ENCODE results near the gene SP3. TPM values are rescaled to one million over a fixed set of nuclear protein-coding genes. Genes with fewer than 3 reads are reported as not detected.

SP3 gene
- polyA plus RNA-seq, 1 donor (not counting 4 experiments of a cell fraction or from before 2014, with no cell fraction given): 46.7 TPM

DNA sequence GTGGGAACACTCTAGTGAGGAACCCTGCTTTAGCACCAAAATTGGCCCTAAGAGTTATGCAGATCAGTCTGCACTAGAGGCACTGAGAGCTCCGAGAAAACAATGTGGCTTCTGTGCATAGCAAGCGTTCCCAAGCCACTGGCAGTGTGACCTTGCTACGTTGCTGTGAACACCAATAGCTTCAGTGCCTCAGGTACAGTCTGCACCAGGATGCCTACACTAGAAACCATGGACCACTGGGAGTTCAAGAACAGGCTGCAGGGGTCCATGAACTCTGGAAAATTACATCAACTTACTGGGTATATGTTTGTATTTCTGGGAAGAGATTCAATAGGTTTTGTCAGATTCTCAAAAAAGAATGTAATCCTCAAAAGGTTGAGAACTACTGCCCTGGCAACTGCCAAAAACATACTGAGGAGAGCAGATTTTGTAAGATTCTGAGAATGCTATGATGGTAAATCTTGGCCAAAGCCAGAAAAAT, 18.3 kb upstream of the SP3 start:
- Histone ChIP-seq H3K27ac (ENCODE audit: control insufficient read depth, insufficient read depth, low read length) (peak overlapping the region; percentile 54), H3K9me1 (ENCODE audit: control insufficient read depth, extremely low read depth, insufficient read depth, low read length) (peaks cover 3% of the 10 kb centered on the region), H3K4me2 (ENCODE audit: control insufficient read depth, extremely low read depth, insufficient read depth, low read depth, low read length) (peak overlapping the region; percentile 60), H4K20me1 (ENCODE audit: control insufficient read depth, extremely low read depth, insufficient read depth, low read length) (no peaks in the 10 kb centered on the region), H3K79me2 (ENCODE audit: control insufficient read depth, insufficient read depth, low read length) (no peaks in the 10 kb centered on the region), H3K9me3 (ENCODE audit: control insufficient read depth, low read depth, low read length) (no peaks in the 10 kb centered on the region), H3K9ac (ENCODE audit: control insufficient read depth, extremely low read depth, insufficient read depth, low read length) (no peak overlapping the region), H3K4me1 (ENCODE audit: control insufficient read depth, extremely low read depth, insufficient read depth, low read length) (peaks cover 33% of the 10 kb centered on the region), H3K36me3 (ENCODE audit: control insufficient read depth in 2 of 2, extremely low read depth in 1 of 2, insufficient read depth in 2 of 2, low read length in 2 of 2) (no peaks in the 10 kb centered on the region), H2AFZ (ENCODE audit: control insufficient read depth, low read length) (peak overlapping the region; percentile 37), H3K4me3 (ENCODE audit: control insufficient read depth in 2 of 3, extremely low read depth in 1 of 3, insufficient read depth in 2 of 3, low read depth in 1 of 3, low read length in 3 of 3) (no peak overlapping the region), H3K27me3 (ENCODE audit: control insufficient read depth, extremely low read depth, insufficient read depth, low read length) (no peaks in the 10 kb centered on the region)
- DNase-seq (ENCODE audit: low read depth, low spot score): no peak
- no peak for TF ChIP-seq EZH2 (IDR thresholded peaks at IDR 0.05; ENCODE audit: low read length)
- TF ChIP-seq, protein P1, sequence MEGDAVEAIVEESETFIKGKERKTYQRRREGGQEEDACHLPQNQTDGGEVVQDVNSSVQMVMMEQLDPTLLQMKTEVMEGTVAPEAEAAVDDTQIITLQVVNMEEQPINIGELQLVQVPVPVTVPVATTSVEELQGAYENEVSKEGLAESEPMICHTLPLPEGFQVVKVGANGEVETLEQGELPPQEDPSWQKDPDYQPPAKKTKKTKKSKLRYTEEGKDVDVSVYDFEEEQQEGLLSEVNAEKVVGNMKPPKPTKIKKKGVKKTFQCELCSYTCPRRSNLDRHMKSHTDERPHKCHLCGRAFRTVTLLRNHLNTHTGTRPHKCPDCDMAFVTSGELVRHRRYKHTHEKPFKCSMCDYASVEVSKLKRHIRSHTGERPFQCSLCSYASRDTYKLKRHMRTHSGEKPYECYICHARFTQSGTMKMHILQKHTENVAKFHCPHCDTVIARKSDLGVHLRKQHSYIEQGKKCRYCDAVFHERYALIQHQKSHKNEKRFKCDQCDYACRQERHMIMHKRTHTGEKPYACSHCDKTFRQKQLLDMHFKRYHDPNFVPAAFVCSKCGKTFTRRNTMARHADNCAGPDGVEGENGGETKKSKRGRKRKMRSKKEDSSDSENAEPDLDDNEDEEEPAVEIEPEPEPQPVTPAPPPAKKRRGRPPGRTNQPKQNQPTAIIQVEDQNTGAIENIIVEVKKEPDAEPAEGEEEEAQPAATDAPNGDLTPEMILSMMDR (optimal IDR thresholded peaks at IDR 0.05 in 1 of 3, IDR thresholded peaks at IDR 0.05 in 1 of 3, conservative IDR thresholded peaks at IDR 0.05 in 1 of 3; ENCODE audit: extremely low read depth in 1 of 3, insufficient read depth in 2 of 3, low read length in 3 of 3): no peak
- dilution Hi-C loops (cut with MboI; ENCODE audit: extremely low pct_ligation_motif_present, low sequenced_read_pairs): no loop called here
- no peak for FAIRE-seq

DNA sequence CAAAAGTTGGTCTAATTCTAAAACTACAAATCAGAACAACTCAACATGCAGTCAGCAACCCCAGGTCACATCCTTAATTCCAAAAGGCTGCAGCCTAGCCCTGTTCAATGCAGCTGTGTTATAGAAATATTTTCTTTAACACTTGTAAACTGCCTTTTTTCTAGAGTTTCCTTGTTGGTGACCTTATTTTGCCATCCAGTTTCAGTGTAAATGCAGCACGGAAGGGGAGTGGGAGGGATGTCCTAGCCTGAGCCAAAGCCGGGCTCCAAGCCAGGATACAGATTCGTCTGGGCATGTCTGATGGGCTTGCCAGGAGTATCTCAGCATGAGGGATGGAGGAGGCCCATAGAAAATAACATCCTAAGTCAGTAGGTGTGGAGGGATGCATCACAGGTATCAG, 17.7 kb upstream of the SP3 start:
- Histone ChIP-seq H3K27me3 (ENCODE audit: control insufficient read depth, extremely low read depth, insufficient read depth, low read length) (no peaks in the 10 kb centered on the region), H2AFZ (ENCODE audit: control insufficient read depth, low read length) (peak overlapping the region; percentile 37), H3K36me3 (ENCODE audit: control insufficient read depth in 2 of 2, extremely low read depth in 1 of 2, insufficient read depth in 2 of 2, low read length in 2 of 2) (no peaks in the 10 kb centered on the region), H3K4me1 (ENCODE audit: control insufficient read depth, extremely low read depth, insufficient read depth, low read length) (peaks cover 33% of the 10 kb centered on the region), H4K20me1 (ENCODE audit: control insufficient read depth, extremely low read depth, insufficient read depth, low read length) (no peaks in the 10 kb centered on the region), H3K4me2 (ENCODE audit: control insufficient read depth, extremely low read depth, insufficient read depth, low read depth, low read length) (peak overlapping the region; percentile 60), H3K4me3 (ENCODE audit: control insufficient read depth in 2 of 3, extremely low read depth in 1 of 3, insufficient read depth in 2 of 3, low read depth in 1 of 3, low read length in 3 of 3) (no peak overlapping the region), H3K27ac (ENCODE audit: control insufficient read depth, insufficient read depth, low read length) (peak overlapping the region; percentile 54), H3K9me3 (ENCODE audit: control insufficient read depth, low read depth, low read length) (no peaks in the 10 kb centered on the region), H3K9me1 (ENCODE audit: control insufficient read depth, extremely low read depth, insufficient read depth, low read length) (peaks cover 3% of the 10 kb centered on the region), H3K9ac (ENCODE audit: control insufficient read depth, extremely low read depth, insufficient read depth, low read length) (no peak overlapping the region), H3K79me2 (ENCODE audit: control insufficient read depth, insufficient read depth, low read length) (no peaks in the 10 kb centered on the region)
- TF ChIP-seq EZH2 (IDR thresholded peaks at IDR 0.05; ENCODE audit: low read length): no peak
- TF ChIP-seq, protein P1 (optimal IDR thresholded peaks at IDR 0.05 in 1 of 3, IDR thresholded peaks at IDR 0.05 in 1 of 3, conservative IDR thresholded peaks at IDR 0.05 in 1 of 3; ENCODE audit: extremely low read depth in 1 of 3, insufficient read depth in 2 of 3, low read length in 3 of 3): no peak
- FAIRE-seq (peak; percentile 95), DNase-seq (ENCODE audit: low read depth, low spot score) (no peak)
- dilution Hi-C loops (cut with MboI; ENCODE audit: extremely low pct_ligation_motif_present, low sequenced_read_pairs): no loop called here

All from keratinocyte (primary cell).